HG02763 (cell line): ENCODE measurements around the gene SIK2.

Source experiments
- ATAC-seq: cut with Tn5 transposase; IDR thresholded peaks from one replicate; pipeline ENCODE4 v1.9.1; 2021; ENCODE audit warnings: mild to moderate bottlenecking, moderate library complexity; ENCODE audit not compliant: unreplicated experiment

The SIK2 gene

DNA sequence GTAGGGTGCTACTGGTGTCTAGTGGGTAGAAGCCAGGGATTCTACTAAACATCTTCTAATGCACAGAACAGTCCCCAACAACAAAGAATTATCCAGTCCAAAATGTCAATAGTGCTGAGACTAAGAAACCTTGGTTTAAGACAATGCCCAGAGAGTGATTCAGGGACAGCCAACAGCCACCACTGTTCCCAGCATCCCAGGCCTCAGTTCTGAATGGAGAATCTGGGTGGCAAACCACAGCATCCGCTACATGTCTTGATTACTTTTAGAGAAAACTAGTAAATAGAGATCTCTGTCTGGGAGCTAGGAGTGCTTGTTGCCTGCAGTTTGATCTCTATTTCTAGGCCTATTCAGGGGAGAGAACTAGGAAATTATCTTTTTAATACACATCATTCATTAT is 20.9 kb upstream of the SIK2 start:
- ATAC-seq = no peak

GRCh38 chr11:111582163-111582562 is 20.1 kb upstream of the SIK2 start:
- no peak for ATAC-seq

DNA sequence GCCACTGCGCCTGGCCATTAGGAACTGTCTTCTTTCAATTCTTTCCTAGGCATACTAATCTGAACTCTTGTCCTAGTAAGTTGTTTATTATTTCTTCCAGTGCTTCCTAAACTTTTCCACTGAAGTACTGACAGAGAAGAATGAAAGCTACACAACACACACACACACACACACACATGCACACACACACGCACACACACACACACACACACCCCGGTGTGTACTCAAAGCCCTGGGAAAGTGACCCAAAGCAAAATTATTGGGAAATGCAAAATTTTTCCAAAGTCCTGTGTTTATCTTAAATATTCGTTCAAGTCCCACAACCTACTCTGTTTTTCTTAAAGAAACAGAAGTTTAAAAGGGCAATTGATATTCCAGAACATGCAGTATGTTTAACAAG is 19.4 kb upstream of the SIK2 start:
- ATAC-seq = no peak

- ATAC-seq = no peak
Measured at GRCh38 chr11:111585371-111585770, 16.9 kb upstream of the SIK2 start.

DNA sequence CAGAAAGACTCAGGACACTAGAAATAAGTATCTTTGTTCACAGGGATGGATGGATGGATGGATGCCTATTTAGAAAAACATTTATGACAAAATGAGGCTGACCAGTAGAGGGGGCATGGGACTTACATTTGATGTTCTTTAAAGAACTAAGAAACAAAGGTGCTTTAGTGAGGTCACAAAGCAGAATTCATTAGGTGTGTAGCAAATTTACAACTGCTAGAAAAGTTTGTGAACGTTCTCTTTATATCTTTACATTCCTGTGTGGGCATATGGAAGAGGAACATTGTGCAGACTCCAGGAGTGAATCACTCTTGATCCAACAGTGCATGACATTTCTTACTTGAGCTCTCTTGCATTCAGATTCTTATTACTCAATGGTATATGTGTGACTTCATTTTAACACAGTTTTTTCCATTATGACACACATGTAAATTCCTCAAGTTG is 15.8 kb upstream of the SIK2 start:
- no peak for ATAC-seq

GRCh38 chr11:111589114-111589513 is 13.1 kb upstream of the SIK2 start:
- no peak for ATAC-seq

DNA sequence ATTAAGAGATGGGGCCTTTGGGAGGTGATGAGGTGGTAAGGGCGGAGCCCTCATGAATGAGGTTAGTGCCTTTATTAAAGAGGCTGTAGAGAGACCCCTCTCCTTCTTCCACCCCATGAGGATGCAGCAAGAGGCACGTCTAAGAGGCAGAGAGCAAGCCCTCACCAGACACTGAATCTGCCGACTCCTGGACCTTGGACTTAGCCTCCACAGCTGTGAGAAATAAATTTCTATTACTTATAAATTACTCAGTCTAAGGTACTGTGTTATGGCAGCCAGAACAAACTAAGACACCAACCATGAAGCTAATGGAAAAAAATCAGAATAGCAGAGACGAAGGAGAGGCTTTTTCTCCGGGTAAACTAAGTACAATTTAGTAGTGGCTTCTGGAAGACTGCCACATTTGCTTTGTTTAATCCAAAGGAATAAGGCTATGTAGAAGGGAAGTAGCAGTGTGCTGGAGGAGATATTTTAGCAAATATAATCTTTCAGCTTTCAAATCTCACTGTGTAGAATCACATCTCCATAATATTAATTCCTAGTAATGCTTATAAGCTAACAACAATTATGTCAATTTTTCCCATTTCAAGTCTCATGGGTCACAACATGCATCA is 12.3 kb upstream of the SIK2 start:
- ATAC-seq = no peak

DNA sequence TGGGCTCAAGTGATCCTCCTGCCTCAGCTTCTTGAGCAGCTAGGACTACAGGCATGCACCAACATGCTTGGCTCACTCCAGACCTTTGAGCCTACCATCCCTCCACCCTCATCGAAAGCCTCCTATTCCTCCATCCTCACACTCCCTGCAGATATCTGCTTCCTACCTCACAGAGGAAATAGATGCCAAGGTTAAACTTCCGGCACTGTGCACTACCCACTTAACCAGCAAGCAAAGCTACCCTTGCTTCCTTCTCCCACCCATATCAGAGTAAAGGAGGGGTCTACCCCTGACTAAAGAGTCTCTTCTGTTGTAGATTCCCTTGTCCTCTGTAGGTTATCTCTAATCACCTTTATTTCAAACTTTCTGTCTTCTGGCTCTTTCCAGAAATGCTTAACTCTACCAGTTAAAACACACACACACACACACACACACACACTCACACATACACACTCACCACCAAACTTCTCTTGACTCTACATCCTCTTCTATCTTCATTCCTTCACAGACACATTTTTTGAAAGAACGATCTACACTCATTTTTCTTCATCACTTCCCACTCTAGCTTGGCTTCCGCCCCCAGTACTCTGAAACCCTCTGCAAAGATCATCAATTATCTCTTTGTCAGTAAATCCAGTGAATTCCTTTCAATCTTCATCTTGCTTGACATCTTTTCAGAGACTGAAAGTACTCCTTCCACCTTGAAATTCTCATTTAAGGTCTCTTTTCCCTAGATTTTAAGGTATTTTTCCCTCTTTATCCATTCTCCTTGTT is 10.9 kb upstream of the SIK2 start:
- no peak for ATAC-seq

- no peak for ATAC-seq
Measured at GRCh38 chr11:111592491-111592890, 9.8 kb upstream of the SIK2 start.

- ATAC-seq = no peak
Measured at GRCh38 chr11:111596319-111596718, 5.9 kb upstream of the SIK2 start.

DNA sequence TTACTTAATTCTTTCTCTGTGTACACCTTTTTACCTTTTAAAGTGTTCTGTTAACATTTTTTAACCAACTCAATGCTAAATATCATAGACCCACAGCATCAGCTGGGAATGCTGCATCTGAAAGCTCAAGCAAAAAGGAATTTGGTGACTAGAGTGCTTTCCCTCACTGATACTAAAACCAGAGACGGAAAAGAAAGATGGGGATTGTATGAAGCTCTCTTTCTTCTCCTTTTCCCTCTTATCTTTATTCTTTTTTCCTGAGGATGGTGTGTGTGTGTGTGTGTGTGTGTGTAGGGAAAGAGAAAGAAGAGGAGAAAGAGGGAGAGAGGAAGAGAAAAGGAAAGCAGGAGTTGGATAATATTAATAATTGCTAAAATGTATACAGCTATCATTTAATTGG is 4.1 kb upstream of the SIK2 start:
- no peak for ATAC-seq

DNA sequence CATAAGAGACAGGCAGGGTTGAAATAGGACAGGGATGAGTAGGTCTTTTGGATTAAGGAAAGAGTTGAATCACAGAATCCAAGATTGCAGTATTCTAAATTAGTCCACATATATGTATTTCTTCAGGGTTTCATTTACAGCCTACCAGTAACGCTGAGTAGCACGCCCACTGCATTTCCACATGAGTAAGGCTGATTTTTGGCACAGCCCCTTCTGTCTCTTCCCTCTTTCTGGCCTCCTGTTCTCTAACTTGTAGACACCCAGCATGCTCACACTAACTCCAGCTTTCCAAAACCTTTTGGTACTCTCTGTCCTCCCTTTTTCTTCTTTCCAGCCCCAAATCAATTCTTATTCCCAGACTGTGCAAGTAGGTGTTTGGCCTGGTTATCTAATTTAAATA is 3.7 kb upstream of the SIK2 start:
- no peak for ATAC-seq

GRCh38 chr11:111601636-111601978 is 642 bp upstream of the SIK2 start:
- no peak for ATAC-seq

DNA sequence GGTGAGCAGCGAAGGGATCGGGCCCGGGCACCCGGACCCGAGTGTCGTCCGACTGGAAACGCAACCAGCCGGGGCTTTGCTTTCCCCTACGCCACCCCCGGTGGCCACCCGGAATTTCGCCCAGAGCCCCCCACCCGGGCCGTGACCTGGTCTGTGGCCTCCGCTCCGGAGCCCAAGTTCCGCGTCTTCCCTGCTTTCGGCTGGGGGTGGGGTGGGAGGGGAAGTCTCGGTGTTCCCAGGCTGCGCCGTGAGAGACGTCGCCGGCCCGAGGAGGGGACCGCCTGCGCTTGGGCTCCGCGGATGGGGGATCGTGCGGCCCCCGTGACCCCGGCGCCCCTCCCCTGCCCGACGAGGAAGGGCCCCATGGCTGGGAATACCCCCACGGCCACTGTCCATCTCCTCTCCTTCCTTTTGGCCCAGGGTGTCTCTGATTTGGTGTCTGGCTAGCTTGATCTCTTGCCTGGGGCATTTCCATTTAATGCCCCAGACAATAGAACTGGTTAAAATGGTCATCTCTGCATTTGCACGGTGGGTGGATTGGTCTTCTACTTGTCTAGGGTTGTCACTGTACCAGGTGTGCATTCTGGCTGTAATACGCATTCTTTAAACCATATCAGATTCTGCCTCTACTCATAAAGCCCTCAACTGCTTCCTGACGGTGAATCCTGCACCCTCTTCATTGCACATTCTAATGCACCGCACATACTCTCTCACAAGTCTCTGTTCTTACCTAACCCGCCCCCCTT is 789 bp downstream of the SIK2 start:
- no peak for ATAC-seq

DNA sequence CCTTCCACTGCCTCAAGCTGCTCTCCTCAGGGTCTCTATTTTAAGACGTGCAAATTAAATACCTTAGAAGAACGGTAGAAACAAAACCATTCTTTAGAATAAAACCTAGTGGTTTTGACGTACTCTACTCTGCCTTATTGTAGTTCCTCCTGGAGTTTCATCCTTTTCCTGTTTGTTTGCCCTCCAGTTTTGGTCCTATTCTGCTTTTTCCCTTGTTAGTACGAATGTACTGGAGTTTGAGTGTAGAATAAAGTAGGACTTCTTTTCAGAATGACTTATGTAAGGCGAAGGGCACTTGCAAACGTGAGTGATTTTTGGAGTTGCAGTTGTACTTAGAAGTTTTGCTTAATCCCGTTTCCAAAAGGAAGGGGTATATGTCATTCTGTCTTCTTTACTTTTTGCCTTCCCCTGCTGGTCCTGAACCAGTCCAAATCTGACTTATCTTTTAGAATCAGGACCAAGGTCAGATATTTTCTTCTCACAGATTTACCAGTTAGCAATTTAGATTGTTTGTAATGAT is 1.4 kb downstream of the SIK2 start:
- no peak for ATAC-seq

GRCh38 chr11:111604392-111605009 is 2.3 kb downstream of the SIK2 start:
- ATAC-seq = no peak

GRCh38 chr11:111605681-111606080 is 3.4 kb downstream of the SIK2 start:
- no peak for ATAC-seq

- ATAC-seq = no peak
Measured at GRCh38 chr11:111606986-111607385, 4.7 kb downstream of the SIK2 start.

DNA sequence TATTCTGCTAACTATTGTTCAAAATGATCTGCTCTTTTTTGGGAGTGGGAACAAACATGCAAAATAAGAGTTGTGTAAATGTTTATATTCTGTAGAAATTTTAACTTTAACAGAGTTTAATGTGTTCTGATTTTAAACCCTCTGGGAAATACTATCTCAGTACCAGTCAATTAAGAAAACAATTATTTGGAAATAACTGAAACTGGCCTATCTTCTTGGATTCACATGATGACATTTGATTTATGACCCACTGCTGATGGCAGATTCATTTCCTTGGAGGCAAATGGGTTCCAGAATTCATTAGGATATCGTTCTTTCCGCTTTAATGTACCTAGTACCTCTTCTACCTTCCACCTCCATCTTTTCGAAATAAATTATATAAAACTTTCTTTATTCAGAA is 5.5 kb downstream of the SIK2 start:
- no peak for ATAC-seq

DNA sequence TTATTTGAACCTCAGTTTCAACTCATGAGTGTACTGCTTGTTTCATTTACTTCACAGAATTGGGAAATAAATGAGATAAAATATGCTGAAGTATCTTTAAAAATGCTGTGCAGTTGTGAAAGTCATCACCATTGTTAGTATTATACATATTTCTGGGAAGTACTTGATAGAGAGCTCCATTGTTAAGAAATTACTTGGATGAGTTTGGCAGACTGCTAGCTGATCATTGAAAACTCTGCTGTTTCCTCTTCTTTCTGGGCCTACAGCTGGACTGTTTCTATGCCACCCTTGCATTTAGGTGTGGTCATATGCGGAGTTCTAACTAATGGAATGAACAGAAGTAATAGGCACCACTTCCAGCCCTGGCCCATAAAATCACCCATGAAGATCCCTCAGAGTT is 10.0 kb downstream of the SIK2 start:
- ATAC-seq = no peak

DNA sequence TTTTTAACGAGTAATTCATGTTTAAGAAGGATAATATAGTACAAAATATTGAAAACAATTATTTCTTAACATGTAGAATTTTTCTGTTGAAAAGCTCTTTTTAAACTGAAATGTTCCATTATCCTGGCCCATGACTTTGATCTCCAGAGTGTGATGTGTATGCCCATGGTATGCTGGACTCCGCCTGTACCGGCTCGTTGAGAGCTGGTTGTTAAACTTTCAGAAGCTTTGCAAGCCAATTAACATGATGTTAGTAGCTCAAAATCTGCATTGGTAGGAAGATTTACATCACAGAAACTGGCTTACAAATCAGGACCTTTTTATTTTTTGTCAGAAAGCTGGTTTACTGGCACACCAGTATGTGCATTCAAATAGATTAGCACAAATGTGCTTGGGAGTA is 15.0 kb downstream of the SIK2 start:
- no peak for ATAC-seq
